Measurements from ENCODE around the gene HNRNPL. TPM values are rescaled to one million over a fixed set of nuclear protein-coding genes. Genes with fewer than 3 reads are reported as not detected.

HNRNPL gene
- total and polyA plus RNA-seq, 9 of the 15 experiments (the other 6 are each of a cell fraction or from before 2014, with no cell fraction given), result 39.5 to 610 (median 299) TPM

DNA sequence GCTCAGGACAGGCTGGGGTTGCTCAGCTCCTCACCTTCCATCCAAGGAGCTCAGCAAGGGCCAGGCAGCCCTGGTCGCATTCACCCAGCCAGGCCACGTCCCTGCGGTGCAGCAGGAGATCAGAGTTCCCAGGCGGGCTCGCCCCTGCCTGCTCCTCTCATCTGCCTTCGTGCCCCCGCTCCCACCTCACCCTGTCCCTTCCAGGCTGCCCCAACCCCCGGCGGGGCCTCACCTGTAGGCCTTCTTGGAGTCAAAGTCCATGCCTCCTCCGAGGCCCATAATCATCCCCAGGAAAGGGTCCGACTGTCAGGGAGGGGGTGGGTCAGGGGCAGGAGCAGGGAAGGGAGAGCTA, 29.6 kb upstream of the HNRNPL start:
- FAIRE-seq (no peak), ATAC-seq (no peak), DNase-seq (ENCODE audit: extremely low read depth in 1 of 4, low spot score in 3 of 4) (no peak)
- Histone ChIP-seq H3K36me3 (ENCODE audit: control insufficient read depth, insufficient read depth, low read length) (peaks cover 5% of the 10 kb centered on the region; the same call in 1 of the 3 replicates), H4K20me1 (replicated peaks; ENCODE audit: control insufficient read depth, insufficient read depth, low read length) (no peaks in the 10 kb centered on the region), H3K9ac (ENCODE audit: insufficient read depth in 1 of 2, low read depth in 2 of 2, low read length in 2 of 2) (0 out of 4 replicates have a peak overlapping the region, but pooled peaks of 1 of the 2 experiments have one; percentile 12), H3K27ac (ENCODE audit: extremely low read depth, low read depth, low read length) (no peak overlapping the region), H3K9me1 (ENCODE audit: control insufficient read depth, insufficient read depth, low read length) (no peaks in the 10 kb centered on the region), H3K4me2 (ENCODE audit: insufficient read depth, low read length) (no peak overlapping the region), H3K27me3 (ENCODE audit: control insufficient read depth in 2 of 2, insufficient read depth in 2 of 2, low read length in 2 of 2) (no peaks in the 10 kb centered on the region), H3K79me2 (ENCODE audit: control insufficient read depth, insufficient read depth, low read length) (no peaks in the 10 kb centered on the region), H3K4me1 (replicated peaks in 1 of 2; ENCODE audit: control insufficient read depth in 2 of 2, insufficient read depth in 2 of 2, low read length in 2 of 2) (peaks cover 21 to 57% of the 10 kb centered on the region in 2 experiments; a peak in 4 of 5 replicates), H3K4me3 (no peak overlapping the region), H2AFZ (ENCODE audit: low read depth, low read length) (no peak overlapping the region), H3K9me3 (replicated peaks; ENCODE audit: control insufficient read depth, insufficient read depth, low read depth, low read length) (no peaks in the 10 kb centered on the region)
- CTCF ChIA-PET (ENCODE audit: low intra/inter-chr PET ratio), result no interaction called here
- TF ChIP-seq ETV6 (IDR thresholded peaks at IDR 0.05; ENCODE audit: borderline replicate concordance in 1 of 2, low read depth in 2 of 2, low read length in 1 of 2), result no peak
- TF ChIP-seq ETV6 (CRISPR knock-in tag; IDR thresholded peaks at IDR 0.05; ENCODE audit: borderline replicate concordance), result no peak
- TF ChIP-seq ZNF224 (CRISPR knock-in tag; IDR thresholded peaks at IDR 0.05), result no peak
- TF ChIP-seq TAF15 (IDR thresholded peaks at IDR 0.05; ENCODE audit: low read depth, low read length), result no peak
- no peak for TF ChIP-seq HNRNPL (IDR thresholded peaks at IDR 0.05; ENCODE audit: low read depth, low read length)
- TF ChIP-seq NR1H2 (CRISPR knock-in tag; IDR thresholded peaks at IDR 0.05), result no peak
- POLR2A ChIA-PET, result interaction anchor here (0.8 to 1.2 kb wide), 2 partner anchors 8 to 10 kb away, joined by 3 read pairs; no protein-coding TSS in a partner anchor
- in situ Hi-C loops (cut with MboI) (no loop called here), intact Hi-C loops (cut with micrococcal nuclease) (no loop called here)
- WGBS (ENCODE audit: insufficient coverage, low coverage, missing lambda C conversion rate), result 79% methylated on average over 6 of the region's 11 CpGs
- no TSS peak for BruUV-seq (replicated peaks)
